DMS153 treated with DMSO at 0.1 percent for 48 hours (cell line): ENCODE data around the gene MRPS33.
"Not testable (repeated sequence)": the region's sequence is repeated elsewhere in the genome, so short reads cannot be mapped to it uniquely, and the experiment has no call there.

Experiments
- DNase-seq: peaks from one replicate; lab custom pipeline; 2025; ENCODE audit not compliant: unreplicated experiment; lab: John Stamatoyannopoulos, UW

The MRPS33 gene

GRCh38 chr7:141012696-141013344 is 1.9 kb downstream of the MRPS33 start:
- DNase-seq: no peak

GRCh38 chr7:141012044-141012685 is 2.6 kb downstream of the MRPS33 start:
- peak; percentile 66 for DNase-seq

- no peak for DNase-seq
Observed at GRCh38 chr7:141011443-141011842, 3.3 kb downstream of the MRPS33 start.

DNA sequence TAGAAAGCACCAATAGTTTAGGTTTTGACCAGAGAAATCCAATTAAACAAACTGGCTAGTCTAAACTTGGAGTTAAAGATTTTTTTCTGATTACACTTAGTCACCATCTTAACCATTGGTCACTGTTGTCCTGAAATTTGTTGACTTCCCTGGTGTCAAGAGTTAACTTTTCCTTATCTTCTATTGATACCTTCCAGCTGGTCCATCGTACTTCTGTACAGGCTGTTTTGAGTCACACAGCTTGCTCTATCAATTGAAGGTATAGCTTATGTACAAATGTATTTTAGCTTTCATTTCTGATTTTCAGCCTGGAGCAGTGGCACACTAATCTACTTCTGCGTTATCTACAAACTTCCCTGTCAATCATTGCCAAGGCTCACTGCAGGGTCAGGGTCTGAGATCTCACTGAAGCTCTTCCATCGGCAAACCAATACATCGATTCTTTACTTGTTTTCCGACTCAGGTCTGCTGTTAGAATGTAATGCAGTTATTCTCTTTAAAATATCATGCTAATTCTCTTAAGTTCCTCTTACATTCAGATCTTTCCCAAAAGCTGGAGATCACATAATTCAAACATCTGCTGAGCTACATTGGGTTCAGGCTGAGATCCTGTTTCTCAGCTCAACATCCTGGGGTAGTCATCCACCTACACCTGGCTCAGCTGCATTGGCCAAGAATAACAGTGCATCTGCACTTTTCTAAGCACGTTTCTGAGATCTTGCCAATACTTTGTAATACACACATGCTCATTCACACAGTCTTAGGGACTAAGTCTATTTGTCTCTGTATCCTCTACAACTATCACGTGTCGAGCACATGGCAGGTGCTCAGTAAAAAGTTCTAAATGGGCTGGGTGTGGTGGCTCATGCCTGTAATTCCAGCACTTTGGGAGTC is 11.3 kb downstream of the MRPS33 start:
- DNase-seq: no peak

- no peak for DNase-seq
Observed at GRCh38 chr7:141001546-141001945, 13.2 kb downstream of the MRPS33 start.

GRCh38 chr7:141001122-141001521 is 13.6 kb downstream of the MRPS33 start:
- no peak for DNase-seq

- DNase-seq: no peak
Observed at GRCh38 chr7:140998715-140999114, 16.0 kb downstream of the MRPS33 start.

DNA sequence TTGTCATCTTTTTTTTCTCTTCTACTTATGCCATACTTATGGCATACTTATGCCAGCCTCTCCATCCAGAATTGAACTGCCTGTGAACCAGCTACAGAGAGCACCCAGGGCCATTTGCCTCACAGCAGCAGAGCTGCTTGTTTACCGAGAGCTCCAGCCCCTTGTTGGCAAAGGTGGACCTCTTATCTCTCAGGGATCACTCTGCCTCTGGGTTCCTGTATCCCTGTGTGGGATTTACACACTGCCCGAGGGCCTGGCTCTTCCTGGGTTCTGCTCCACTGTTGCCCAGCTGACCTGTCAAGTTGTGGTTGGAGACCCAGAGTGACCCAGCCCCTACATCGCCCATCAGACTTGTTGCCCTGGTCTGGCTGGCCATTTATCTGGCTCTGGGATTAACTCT is 22.3 kb downstream of the MRPS33 start:
- DNase-seq: no peak

DNA sequence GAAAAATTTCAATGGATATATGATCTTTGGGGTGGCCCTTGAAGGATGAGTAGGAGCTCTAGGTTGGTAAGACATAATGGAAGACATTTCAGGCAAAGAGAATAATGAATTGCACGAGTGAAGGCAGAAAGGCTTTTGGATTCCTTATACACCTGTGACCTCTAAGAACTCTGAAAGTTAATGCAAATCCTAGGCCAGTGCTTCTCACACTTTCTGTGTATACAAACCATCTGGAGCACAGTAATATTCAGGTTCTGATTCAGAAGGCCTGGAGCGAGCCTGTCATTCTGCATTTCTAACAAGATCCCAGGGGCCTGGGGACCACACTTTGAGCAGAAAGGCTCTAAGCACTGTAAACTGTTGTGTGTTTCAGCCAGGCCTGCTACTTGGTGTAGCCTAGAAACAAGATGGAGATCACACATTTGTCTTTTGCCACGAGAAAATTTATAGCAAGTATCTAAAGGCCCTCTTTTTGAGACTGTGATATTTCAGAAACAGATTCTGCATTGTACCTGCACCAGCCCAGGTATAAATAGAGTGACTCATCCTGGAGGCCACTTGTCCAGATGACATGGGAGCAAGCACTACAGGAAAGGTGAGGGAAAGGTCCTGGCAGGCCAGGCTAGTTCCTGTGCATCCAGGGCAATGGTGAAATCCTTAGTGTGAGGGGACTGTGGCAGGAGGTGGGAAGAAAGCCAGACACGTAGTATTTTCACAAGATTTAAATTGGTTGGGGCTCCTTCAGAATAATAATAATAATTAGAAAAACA is 24.4 kb downstream of the MRPS33 start:
- DNase-seq: no peak

GRCh38 chr7:140989068-140989467 is 25.7 kb downstream of the MRPS33 start:
- DNase-seq: no peak

DNA sequence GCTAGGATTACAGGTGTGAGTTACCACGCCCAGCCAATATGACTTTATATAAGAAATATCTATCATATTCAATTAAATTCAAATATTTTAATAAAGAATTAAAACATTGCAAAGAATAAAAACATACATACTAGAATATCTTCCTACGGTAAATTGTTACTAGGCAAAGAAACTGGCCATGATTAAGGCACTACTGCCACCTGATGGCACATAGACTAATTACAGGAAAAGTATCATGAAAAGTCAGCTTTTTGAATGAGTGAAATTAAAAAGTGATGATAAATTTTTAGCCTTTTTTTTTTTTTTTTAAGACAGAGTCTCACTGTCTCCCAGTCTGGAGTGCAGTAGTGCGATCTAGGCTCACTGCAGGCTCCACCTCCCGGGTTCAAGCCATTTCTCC is 30.9 kb downstream of the MRPS33 start:
- DNase-seq: no peak

GRCh38 chr7:140982508-140982907 is 32.2 kb downstream of the MRPS33 start:
- no peak for DNase-seq

GRCh38 chr7:140981951-140982350 is 32.8 kb downstream of the MRPS33 start:
- DNase-seq: no peak

DNA sequence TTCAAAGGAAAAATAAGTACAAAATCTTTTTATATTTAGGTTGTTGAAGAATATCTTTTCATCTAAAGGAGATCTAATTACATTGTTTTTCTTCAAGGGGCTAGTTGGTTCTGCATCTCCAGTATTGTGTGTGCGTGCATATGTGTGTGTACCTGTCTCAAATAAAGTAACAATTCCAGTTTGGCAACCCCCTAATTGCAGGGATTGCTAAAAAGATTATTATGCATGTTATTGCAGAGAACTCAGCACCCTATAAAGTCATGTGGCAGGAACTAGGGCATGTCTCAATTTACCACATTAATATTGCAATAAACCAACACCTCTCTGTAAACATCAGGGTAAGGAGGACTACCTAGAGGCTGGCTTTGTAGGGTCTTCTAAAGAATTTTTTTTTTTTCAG is 37.0 kb downstream of the MRPS33 start:
- DNase-seq: no peak

- DNase-seq: no peak
Observed at GRCh38 chr7:140972876-140973829, 41.6 kb downstream of the MRPS33 start.

GRCh38 chr7:140972344-140972743 is 42.4 kb downstream of the MRPS33 start:
- no peak for DNase-seq

DNA sequence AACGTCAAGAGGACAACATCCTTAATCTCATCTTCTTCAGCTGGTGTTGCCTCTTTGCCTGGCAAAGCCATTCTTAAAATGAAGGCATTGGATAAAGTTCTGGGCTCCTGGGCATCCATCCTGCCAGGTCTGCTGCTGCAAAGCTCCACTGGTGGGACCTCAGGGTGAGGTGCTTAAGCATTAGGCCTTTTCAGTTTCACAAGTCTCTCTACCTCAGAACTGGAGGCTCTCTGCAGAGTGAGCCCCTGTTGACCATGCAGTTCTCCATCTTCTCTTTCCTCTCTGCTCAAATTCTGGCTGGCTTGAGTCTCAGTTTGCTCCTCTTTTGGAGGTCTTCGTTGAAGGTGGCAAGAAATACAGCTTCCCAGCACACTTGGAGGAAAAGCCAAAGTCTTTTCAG is 47.3 kb downstream of the MRPS33 start:
- no peak for DNase-seq

- DNase-seq: no peak
Observed at GRCh38 chr7:140966561-140967233, 48.1 kb downstream of the MRPS33 start.

DNA sequence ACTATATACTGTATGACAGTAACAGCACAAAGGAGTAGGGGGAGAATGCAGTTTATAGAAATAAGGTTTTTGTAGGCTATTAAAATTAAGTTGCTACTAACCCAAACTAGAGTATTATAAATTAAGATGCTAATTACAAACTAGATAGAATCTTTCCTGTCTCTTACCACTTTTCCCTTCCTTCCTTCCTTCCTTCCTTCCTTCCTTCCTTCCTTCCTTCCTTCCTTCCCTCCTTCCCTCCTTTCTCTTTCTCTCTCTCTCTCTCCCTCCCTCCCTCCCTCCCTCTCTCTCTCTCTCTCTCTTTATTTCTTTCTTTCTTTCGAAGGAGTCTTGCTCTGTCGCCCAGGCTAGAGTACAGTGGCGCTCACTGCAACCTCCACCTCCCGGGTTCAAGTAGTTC is 53.6 kb downstream of the MRPS33 start:
- DNase-seq: no peak

GRCh38 chr7:140956997-140957396 is 57.8 kb downstream of the MRPS33 start:
- not testable (repeated sequence) for DNase-seq
